ENCODE measurements around the gene NFX1.

Gene NFX1

DNA sequence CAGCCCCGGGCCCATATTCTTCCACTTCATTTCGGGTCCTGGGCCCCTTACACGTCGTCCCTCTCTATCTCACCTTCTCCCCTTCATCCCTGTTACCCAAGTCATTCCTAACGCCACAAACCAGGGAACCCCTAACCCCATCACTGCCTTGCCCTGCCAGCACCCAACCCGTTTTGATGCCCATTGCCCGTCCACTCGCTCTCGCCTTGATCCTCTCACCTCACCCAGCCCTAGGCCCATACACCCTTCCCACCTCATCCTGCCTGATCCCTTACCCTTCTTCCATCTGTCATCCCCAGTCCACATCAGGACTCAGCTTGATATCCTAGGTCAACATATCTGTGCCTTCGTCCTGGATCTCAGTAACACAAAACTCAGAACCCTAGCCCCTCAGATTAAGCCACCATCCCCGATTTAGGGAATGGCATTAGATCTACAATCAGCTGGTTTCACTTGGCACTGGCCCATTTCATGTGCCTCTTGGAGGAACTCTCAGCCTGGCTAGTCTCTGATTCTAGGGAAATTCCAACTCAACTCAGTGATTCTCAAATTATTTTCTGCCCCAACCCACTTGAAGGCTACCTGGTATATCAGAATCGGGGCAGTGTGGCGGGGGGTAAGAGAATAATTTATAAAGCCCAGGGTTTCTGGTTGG lies 25.0 kb upstream of the NFX1 start:
- in situ Hi-C loops (cut with MboI; ENCODE audit: low sequenced_read_pairs) = no loop called here

DNA sequence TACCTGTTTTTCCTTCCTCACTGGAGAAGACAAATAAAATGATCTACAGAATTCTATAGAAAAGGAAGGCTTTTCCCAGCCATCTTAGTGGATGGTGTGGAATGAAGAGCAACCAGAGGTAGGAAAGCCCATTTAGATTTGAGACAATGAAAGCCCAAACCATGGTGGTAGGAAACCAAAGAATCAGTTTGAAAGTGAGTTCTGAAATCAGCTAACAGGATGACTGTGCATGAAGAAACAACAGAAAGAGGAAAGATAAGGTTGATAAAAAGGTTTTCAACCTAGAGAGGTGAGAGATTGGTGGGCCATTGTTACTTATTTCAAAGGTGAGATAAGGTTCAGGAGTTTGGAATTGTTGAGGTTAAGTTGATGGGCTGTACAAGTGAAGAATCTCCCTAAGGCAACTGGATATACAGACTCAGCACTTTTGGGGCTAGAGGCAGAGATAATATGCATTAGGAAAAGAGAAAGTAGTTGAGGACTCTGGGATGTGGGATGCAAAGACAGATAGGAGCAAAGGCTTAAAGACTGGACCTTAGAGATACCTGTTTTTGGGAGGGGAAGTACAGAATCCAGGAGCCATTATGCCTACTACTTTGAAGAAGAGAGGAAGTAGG lies 23.1 kb upstream of the NFX1 start:
- in situ Hi-C loops (cut with MboI; ENCODE audit: low sequenced_read_pairs) = no loop called here

DNA sequence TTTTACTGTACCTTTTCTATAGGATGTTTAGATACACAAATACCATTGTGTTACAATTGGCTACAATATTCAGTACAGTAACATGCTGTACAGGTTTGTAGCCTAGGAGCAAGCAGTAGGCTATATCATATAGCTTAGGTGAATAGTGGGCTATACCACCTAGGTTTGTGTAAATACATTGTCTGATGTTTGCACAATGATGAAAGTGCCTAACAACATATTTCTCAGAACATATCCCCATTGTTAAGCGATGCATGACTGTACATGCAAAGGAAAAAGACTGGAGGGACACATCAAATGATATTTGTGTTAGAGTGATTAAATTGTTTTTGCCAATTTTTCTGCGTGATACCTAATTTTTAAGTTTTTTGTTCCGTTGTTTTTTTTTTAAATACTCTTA lies 20.2 kb upstream of the NFX1 start:
- in situ Hi-C loops (cut with MboI; ENCODE audit: low sequenced_read_pairs) = no loop called here

GRCh38 chr9:33272061-33272460 lies 18.3 kb upstream of the NFX1 start:
- in situ Hi-C loops (cut with MboI; ENCODE audit: low sequenced_read_pairs) = no loop called here

DNA sequence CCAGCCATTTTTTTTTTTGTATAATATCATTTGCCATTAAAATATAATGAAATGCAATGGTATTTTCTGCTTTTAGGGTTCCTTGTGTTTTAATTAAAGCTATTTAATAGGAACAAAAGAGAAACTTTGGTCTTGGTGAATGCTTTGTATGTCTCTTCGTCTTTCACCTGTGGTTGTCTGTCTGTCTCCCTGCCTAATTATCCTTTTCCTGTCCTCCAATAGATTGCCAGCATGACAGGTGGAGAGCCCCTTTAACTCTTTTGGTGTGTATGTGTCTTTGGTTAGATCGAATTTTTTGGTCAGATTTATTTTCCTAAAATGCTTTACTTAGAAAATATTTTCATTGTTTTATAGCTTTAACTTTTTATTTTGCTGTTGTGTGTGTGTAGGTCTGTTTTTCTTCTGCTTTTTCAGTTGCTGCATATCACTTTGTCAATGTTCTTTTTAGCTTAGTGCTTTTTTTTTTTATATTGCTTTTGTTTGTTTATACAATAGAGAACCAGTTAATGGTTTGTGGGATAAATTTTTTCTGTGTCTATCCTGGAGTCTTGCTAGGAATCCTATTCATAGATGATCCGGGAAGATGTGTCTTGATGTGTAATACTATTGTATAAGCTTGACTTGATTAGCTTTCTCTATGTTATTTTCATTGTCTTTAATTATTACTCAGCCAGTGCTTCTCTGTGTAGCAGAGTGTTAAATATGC lies 16.9 kb upstream of the NFX1 start:
- in situ Hi-C loops (cut with MboI; ENCODE audit: low sequenced_read_pairs) = no loop called here

DNA sequence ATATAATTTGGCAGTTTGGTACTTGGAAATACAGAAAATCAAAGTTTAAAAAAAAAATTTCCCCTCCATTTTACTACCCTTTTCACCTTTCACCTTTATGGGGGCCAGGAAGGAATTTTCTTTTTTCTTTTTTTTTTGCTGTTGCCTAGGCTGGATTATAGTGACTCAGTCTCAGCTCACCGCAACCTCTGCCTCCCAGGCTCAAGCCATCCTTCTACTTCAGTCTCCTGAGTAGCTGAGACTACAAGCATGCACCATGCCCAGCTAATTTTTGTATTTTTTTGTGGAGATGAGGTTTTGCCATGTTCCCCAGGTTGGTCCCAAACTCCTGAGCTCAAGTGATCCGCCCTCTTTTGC lies 16.4 kb upstream of the NFX1 start:
- in situ Hi-C loops (cut with MboI; ENCODE audit: low sequenced_read_pairs) = no loop called here

- in situ Hi-C loops (cut with MboI; ENCODE audit: low sequenced_read_pairs) = no loop called here
These were observed 12.8 kb upstream of the NFX1 start for GRCh38 chr9:33277484-33277883.

DNA sequence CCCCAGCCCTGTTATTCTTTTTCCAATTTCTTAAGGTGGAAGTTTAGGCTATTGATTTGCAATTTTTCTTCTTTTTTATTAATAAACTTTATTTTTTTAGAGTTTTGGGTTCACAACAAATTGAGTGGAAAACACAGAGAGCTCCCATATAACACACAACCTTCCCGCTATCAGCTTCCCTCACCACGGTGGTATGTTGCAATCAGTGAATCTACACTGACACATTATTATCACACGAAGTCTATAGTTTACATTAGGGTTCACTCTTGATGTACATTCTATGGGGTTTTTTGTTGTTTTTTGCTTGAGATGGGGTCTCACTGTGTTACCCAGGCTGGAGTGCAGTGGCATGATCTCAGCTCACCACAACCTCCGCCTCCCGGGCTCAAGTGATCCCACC lies 4.8 kb upstream of the NFX1 start:
- in situ Hi-C loops (cut with MboI; ENCODE audit: low sequenced_read_pairs) = no loop called here

DNA sequence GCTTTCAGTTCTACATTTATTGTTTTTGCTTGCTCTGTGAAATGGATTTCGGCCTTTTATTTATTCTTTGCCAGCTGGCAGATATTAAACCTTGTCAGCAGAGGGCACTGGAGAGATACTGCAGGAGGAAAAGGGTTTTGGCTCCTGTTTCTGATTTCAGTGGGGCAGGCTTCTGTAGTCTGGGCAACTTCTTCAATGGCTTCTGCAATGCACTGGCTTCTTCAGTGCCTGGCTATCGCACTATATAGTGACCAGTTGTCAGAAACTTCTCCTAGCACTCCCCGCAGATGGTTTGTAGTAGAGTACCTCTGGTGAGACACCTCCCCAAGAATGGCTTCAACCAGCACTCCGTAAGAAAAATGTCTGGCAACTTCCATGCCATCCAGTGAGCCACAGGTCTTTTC lies 3.2 kb upstream of the NFX1 start:
- in situ Hi-C loops (cut with MboI; ENCODE audit: low sequenced_read_pairs) = no loop called here

DNA sequence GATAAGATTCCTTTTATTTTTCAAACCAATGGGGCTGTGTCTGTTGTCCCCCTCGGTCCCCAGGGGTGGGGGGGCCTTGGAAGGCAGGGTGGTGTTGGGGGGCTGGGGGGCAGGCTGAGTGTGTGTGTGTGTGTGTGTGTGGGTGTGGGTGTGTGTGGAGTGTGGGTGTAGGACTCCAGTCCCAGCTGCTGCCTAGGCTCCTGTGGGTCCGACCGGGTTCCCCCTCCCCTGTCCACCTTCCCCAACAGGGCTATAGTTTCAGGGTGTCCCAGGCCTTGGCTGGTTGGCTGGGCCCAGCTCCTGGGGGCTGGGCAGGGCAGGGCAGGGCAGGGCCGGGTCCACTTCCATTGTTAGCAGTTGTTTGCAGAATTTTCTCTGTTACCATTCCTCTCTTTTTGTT lies 2.1 kb upstream of the NFX1 start:
- in situ Hi-C loops (cut with MboI; ENCODE audit: low sequenced_read_pairs) = no loop called here

GRCh38 chr9:33288828-33289483 lies 1.4 kb upstream of the NFX1 start:
- in situ Hi-C loops (cut with MboI; ENCODE audit: low sequenced_read_pairs) = no loop called here

DNA sequence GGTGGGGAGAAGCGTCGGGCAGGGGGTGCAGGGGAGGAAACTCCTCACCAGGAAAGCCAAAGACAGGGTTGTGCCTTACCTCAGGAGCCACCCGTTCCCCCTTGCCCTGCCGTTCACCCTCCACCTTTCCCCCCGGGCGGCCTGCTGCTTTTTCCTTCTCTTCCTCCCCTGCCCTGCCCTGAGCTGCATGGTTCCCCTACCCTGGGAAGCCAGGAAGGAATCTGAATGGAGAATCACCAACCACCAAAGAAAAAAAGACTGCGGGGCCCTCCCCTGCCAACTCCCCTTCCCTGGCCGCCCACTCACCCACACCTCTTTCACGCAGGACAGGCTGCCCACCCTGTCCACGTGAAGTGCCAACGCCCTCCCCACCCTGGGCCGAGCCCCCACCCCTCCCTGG lies 820 bp upstream of the NFX1 start:
- in situ Hi-C loops (cut with MboI; ENCODE audit: low sequenced_read_pairs) = no loop called here

DNA sequence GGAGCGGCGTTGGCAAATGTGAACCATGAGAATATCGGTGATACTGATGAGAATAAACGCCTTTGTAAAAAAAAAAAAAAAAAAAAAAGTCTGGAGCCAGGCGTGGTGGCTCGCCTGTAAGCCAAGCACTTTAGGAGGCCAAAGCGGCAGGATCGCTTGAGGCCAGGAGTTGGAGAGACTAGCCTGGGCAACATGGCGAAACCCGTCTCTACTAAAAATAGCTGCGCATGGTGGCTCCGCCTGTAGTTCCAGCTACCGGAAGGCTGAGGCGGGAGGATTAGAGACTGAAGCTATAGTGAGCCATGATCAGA lies 425 bp upstream of the NFX1 start:
- in situ Hi-C loops (cut with MboI; ENCODE audit: low sequenced_read_pairs) = no loop called here

DNA sequence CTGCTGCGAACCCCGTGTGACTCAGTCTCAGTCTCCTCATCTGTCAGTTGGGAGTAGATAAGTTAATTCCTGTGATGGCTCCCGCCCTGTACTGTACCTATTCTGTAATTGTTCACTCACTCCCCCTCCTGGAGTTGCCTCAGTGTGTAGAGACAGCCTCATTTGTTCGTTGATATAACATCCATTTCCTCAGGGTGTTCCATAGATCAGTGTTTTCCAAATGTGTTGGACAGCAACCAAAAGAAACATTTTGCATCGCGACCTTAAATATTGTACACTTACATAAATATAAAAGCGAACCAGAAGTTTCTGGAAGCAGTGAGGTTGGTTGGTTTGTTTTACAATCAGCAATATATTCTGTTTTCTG lies 698 bp downstream of the NFX1 start:
- in situ Hi-C loops (cut with MboI; ENCODE audit: low sequenced_read_pairs) = no loop called here

DNA sequence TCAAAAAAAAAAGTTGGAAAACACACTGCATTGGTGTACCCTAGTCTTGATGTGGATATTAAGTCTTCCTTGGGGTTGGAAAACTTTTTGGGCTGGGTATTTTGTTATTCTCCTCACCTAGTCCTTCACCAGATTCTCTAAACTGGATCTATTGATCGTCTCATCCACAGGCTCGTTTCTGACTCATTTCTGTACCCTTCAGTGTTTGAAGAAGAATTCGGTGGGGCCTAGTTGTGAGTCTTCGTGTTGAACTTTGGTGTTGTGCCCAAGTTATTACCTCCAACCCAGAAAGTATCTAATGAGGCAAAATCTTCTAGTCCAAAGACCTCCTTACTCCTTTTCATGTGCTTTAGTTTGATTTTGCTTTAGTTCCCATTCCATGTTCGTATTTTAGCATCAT lies 1.6 kb downstream of the NFX1 start:
- in situ Hi-C loops (cut with MboI; ENCODE audit: low sequenced_read_pairs) = no loop called here

DNA sequence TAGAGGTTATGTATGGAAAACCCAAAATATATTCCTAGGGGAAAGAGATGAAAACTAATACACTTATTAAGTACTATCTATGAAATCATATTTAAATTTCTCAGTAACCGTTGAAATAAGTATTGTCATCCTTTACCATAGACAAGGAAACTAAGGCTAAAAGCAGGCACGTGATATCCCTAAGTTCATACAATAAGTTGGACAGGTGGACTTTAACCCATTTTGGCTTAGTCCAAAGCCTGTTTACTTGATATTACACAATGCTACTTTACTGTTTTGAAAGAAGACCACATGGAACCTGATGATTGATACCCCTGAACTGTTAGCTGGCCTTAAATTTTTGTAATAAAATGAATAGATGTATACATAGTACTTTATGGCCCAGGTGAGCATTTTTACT lies 3.5 kb downstream of the NFX1 start:
- in situ Hi-C loops (cut with MboI; ENCODE audit: low sequenced_read_pairs) = no loop called here

DNA sequence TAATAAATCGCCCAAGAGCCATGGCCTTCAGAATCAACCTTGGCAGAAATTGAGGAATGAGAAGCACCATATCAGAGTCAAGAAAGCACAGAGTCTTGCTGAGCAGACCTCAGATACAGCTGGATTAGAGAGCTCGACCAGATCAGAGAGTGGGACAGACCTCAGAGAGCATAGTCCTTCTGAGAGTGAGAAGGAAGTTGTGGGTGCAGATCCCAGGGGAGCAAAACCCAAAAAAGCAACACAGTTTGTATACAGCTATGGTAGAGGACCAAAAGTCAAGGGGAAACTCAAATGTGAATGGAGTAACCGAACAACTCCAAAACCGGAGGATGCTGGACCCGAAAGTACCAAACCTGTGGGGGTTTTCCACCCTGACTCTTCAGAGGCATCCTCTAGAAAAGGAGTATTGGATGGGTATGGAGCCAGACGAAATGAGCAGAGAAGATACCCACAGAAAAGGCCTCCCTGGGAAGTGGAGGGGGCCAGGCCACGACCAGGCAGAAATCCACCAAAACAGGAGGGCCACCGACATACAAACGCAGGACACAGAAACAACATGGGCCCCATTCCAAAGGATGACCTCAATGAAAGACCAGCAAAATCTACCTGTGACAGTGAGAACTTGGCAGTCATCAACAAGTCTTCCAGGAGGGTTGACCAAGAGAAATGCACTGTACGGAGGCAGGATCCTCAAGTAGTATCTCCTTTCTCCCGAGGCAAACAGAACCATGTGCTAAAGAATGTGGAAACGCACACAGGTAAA lies 4.5 kb downstream of the NFX1 start:
- in situ Hi-C loops (cut with MboI; ENCODE audit: low sequenced_read_pairs) = no loop called here

DNA sequence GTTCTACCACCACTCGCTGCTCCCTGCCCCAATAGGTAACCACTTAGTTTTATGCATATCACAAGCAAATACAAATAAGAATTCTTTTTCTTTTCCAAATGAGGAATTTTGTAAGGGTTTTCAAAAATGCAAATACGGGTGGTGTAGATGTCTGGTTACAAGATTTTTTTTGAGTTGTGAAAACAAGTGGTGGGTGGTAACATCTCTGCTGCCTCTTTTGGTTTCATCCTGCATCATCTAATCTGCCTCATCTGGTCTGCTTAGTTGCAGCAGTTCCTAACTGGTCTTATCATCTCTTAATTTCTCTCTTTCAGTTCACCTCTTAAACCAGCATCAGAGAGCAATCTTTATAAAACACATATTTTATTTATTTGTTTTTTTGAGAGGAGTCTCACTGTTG lies 5.3 kb downstream of the NFX1 start:
- in situ Hi-C loops (cut with MboI; ENCODE audit: low sequenced_read_pairs) = no loop called here

DNA sequence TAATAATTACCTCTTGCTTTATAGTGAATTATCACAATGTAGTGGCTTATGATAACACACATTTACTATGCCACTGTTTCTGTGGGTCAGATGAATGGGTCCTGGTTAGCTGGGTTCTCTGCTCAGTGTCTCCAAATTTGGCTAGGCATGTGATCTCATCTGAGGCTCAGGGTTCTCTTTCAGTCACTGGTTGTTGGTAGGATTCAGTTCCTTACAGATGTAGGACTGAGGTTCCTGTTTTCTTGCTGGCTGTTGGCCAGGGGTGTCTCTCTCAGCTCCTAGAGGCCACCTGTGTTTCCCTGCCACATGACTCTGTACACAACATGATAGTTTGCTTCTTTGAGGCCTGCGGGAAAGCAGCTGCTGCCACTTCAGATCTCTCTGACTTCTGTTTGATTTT lies 7.1 kb downstream of the NFX1 start:
- in situ Hi-C loops (cut with MboI; ENCODE audit: low sequenced_read_pairs) = no loop called here

- in situ Hi-C loops (cut with MboI; ENCODE audit: low sequenced_read_pairs) = no loop called here
These were observed 10.2 kb downstream of the NFX1 start for GRCh38 chr9:33300546-33300945.

- in situ Hi-C loops (cut with MboI; ENCODE audit: low sequenced_read_pairs) = no loop called here
These were observed 14.0 kb downstream of the NFX1 start for GRCh38 chr9:33304362-33304761.

DNA sequence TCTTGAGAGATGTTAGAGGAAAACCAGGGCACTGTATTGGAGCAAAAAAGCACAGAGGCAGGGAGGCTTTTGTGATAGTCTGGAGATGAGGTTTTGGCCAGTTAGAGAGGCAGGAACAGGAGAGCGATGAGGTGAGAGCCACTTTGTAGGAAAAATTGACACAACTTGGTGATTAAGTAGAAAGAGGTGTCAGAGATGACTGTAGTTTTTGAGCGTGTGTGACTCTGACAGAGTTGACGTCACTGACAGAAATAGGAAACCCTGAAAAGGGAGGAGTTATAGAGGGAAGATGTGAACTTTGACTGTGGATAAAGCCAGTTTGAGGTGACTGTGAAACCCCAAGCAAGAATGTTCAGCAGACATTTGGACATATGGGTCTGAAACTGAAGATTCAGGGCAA lies 15.7 kb downstream of the NFX1 start:
- in situ Hi-C loops (cut with MboI; ENCODE audit: low sequenced_read_pairs) = no loop called here

All from HL-60/S4 treated with phorbol 12-myristate 13-acetate at 8.2 ng/mL for 4 days and 3 days (cell line).